Gastroesophageal sphincter (tissue), 3 donors: ENCODE measurements around the gene PTPRC.

Experiments
- EP300 ChIP-seq: sonication (generic); formaldehyde crosslinking; IDR thresholded peaks from one replicate; pipeline ENCODE4 v1.6.1; 2017; ENCODE audit warnings: antibody characterized with exemption, mild to moderate bottlenecking
- POLR2A ChIP-seq, 2 donors: fragments of 450-650 bp; IDR thresholded peaks; one replicate each; pipeline ENCODE4 v1.6.1; 2017; ENCODE audit warnings: antibody characterized with exemption in 2 of 2, mild to moderate bottlenecking in 2 of 2, moderate library complexity in 1 of 2
- POLR2AphosphoS5 ChIP-seq: sonication (generic); formaldehyde crosslinking; IDR thresholded peaks from one replicate; pipeline ENCODE4 v1.6.1; 2017; ENCODE audit warnings: antibody characterized with exemption
- TF ChIP-seq, protein P1 (sequence below), 4 experiments: fragments of 200-600 bp in 2 of 4; fragments of 450-650 bp in 2 of 4; sonication (generic) in 1 of 4; IDR thresholded peaks; one replicate each; pipeline ENCODE4 v1.5.1; 2017 to 2019; ENCODE audit warnings: antibody characterized with exemption in 4 of 4, mild to moderate bottlenecking in 2 of 4, moderate library complexity in 2 of 4

DNA sequence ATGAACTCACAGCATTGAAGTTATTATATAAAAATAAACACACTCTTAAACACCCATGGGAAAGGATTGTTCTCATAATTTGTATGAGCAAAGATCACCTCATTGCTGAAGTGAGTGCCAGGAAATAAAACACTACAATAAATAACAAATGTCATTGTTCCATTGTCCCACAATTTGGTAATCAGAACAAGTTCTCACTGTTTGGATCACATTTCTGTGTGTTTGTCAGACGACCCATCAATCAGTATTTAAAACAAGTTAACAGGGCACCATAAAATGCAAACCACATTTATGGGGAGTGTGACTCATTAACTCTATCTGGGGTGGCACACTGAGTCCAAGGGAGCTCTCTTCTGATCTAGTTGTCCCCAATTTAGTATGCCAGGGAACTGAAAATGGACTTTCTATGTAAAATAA, 124.5 kb downstream of the PTPRC start:
- TF ChIP-seq, protein P1, sequence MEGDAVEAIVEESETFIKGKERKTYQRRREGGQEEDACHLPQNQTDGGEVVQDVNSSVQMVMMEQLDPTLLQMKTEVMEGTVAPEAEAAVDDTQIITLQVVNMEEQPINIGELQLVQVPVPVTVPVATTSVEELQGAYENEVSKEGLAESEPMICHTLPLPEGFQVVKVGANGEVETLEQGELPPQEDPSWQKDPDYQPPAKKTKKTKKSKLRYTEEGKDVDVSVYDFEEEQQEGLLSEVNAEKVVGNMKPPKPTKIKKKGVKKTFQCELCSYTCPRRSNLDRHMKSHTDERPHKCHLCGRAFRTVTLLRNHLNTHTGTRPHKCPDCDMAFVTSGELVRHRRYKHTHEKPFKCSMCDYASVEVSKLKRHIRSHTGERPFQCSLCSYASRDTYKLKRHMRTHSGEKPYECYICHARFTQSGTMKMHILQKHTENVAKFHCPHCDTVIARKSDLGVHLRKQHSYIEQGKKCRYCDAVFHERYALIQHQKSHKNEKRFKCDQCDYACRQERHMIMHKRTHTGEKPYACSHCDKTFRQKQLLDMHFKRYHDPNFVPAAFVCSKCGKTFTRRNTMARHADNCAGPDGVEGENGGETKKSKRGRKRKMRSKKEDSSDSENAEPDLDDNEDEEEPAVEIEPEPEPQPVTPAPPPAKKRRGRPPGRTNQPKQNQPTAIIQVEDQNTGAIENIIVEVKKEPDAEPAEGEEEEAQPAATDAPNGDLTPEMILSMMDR (IDR thresholded peaks at IDR 0.05): no peak
- TF ChIP-seq POLR2A (IDR thresholded peaks at IDR 0.05): no peak
- no peak for TF ChIP-seq POLR2AphosphoS5
- no peak for TF ChIP-seq EP300
